ENCODE data around the gene DCUN1D3. TPM values are rescaled to one million over a fixed set of nuclear protein-coding genes. Genes with fewer than 3 reads are reported as not detected.
A peak's percentile ranks its signal among the peaks of the same experiment; 100 is the strongest.

The DCUN1D3 gene
- total RNA-seq, 2 donors from 2014 or later = 7.5 to 14.5 TPM

- Histone ChIP-seq H3K36me3 (replicated peaks in 1 of 2; ENCODE audit: insufficient read depth in 1 of 2, low read depth in 2 of 2) (no peaks in the 10 kb centered on the region), H3K4me1 (peaks cover 67% of the 10 kb centered on the region)
- no peak for TF ChIP-seq POLR2A (IDR thresholded peaks at IDR 0.05)
- TF ChIP-seq CTCF (IDR thresholded peaks at IDR 0.05) = no peak
These were observed 20.8 kb downstream of the DCUN1D3 start for GRCh38 chr16:20879175-20880040.

GRCh38 chr16:20878682-20879147 lies 21.4 kb downstream of the DCUN1D3 start:
- ATAC-seq (no peak), DNase-seq (no peak)
- peaks cover 60% of the 10 kb centered on the region for H3K4me1 ChIP-seq

More at GRCh38 chr16:20879175-20880040, 20.8 kb downstream of the DCUN1D3 start:
- ATAC-seq (peak; percentile 73), DNase-seq (no peak)
- no peaks in the 10 kb centered on the region for H3K9me3 ChIP-seq
- WGBS, 2 donors = 25 to 27% methylated on average over 7 of the region's 7 CpGs
- intact Hi-C loops (cut with DNase I) = no loop called here
- no peaks in the 10 kb centered on the region for H3K27me3 ChIP-seq
- H3K4me3 ChIP-seq = no peak overlapping the region
- peak overlapping the region; percentile 53 to 79 (median 70) for H3K27ac ChIP-seq

GRCh38 chr16:20875355-20875650 lies 24.9 kb downstream of the DCUN1D3 start:
- H3K27ac ChIP-seq = no peak overlapping the region
- no peak for ATAC-seq

More at GRCh38 chr16:20878682-20879147, 21.4 kb downstream of the DCUN1D3 start:
- Histone ChIP-seq H3K27ac (peak overlapping the region; percentile 53 to 79 (median 70)), H3K4me3 (no peak overlapping the region), H3K9me3 (no peaks in the 10 kb centered on the region), H3K27me3 (no peaks in the 10 kb centered on the region), H3K36me3 (replicated peaks in 1 of 2; ENCODE audit: insufficient read depth in 1 of 2, low read depth in 2 of 2) (no peaks in the 10 kb centered on the region)
- WGBS, 2 donors = 73 to 78% methylated on average over 5 of the region's 5 CpGs
- TF ChIP-seq POLR2A (IDR thresholded peaks at IDR 0.05) (no peak), CTCF (IDR thresholded peaks at IDR 0.05) (no peak)
- intact Hi-C loops (cut with DNase I) = no loop called here

GRCh38 chr16:20874088-20874581 lies 26.0 kb downstream of the DCUN1D3 start:
- TF ChIP-seq CTCF (IDR thresholded peaks at IDR 0.05) = no peak
- TF ChIP-seq POLR2A (IDR thresholded peaks at IDR 0.05) = no peak
- no peak for ATAC-seq
- intact Hi-C loops (cut with DNase I) = no loop called here
- Histone ChIP-seq H3K27me3 (no peaks in the 10 kb centered on the region), H3K36me3 (replicated peaks in 1 of 2; ENCODE audit: insufficient read depth in 1 of 2, low read depth in 2 of 2) (no peaks in the 10 kb centered on the region), H3K4me1 (peaks cover 48% of the 10 kb centered on the region), H3K4me3 (no peak overlapping the region), H3K27ac (no peak overlapping the region), H3K9me3 (no peaks in the 10 kb centered on the region)
- no peak for DNase-seq
- WGBS, 2 donors = 84 to 86% methylated on average over 4 of the region's 4 CpGs

More at GRCh38 chr16:20875355-20875650, 24.9 kb downstream of the DCUN1D3 start:
- Histone ChIP-seq H3K27me3 (no peaks in the 10 kb centered on the region), H3K4me3 (no peak overlapping the region), H3K4me1 (peaks cover 50% of the 10 kb centered on the region), H3K9me3 (no peaks in the 10 kb centered on the region), H3K36me3 (replicated peaks in 1 of 2; ENCODE audit: insufficient read depth in 1 of 2, low read depth in 2 of 2) (no peaks in the 10 kb centered on the region)
- intact Hi-C loops (cut with DNase I) = no loop called here
- DNase-seq = no peak
- TF ChIP-seq POLR2A (IDR thresholded peaks at IDR 0.05) (no peak), CTCF (IDR thresholded peaks at IDR 0.05) (no peak)
- WGBS, 2 donors = 90 to 91% methylated on average over 1 of the region's 1 CpG

All from body of pancreas (tissue), 4 donors.